H9 (cell line): Measurements from ENCODE around the gene CDH16. TPM values are rescaled to one million over a fixed set of nuclear protein-coding genes. Genes with fewer than 3 reads are reported as not detected.

Source experiments
- DNase-seq: peaks from one replicate; pipeline ENCODE4 v3.0.0-alpha.2; 2017
- H2AFZ ChIP-seq: one replicate; pipeline ENCODE4 v1.6.1; 2013; ENCODE audit warnings: mild to moderate bottlenecking, low read length, control low read depth, moderate library complexity
- H2AK5ac ChIP-seq: 2 replicates; pipeline ENCODE4 v1.6.1; 2013; ENCODE audit warnings: low read length, control low read depth, mixed read lengths; ENCODE audit not compliant: insufficient read length
- H2BK120ac ChIP-seq: one replicate; pipeline ENCODE4 v1.6.1; 2013; ENCODE audit warnings: low read depth, mild to moderate bottlenecking, low read length, control low read depth, inconsistent platforms; ENCODE audit not compliant: poor library complexity, severe bottlenecking
- H2BK12ac ChIP-seq: 2 replicates; pipeline ENCODE4 v1.6.1; 2013; ENCODE audit warnings: low read length, control low read depth, mixed read lengths, low read depth; ENCODE audit not compliant: insufficient read length
- H2BK15ac ChIP-seq: 2 replicates; pipeline ENCODE4 v1.6.1; 2013; ENCODE audit warnings: low read depth, low read length, control low read depth
- H2BK20ac ChIP-seq: one replicate; pipeline ENCODE4 v1.6.1; 2013; ENCODE audit warnings: low read depth, mild to moderate bottlenecking, low read length, control low read depth, inconsistent platforms; ENCODE audit not compliant: poor library complexity, severe bottlenecking
- H2BK5ac ChIP-seq: 2 replicates; pipeline ENCODE4 v1.6.1; 2013; ENCODE audit warnings: low read length, control low read depth, mixed read lengths; ENCODE audit not compliant: insufficient read length
- H3K14ac ChIP-seq: 2 replicates; pipeline ENCODE4 v1.6.1; 2013; ENCODE audit warnings: low read length, control low read depth; ENCODE audit not compliant: insufficient read depth
- H3K18ac ChIP-seq: 2 replicates; pipeline ENCODE4 v1.6.1; 2013; ENCODE audit warnings: low read depth, mild to moderate bottlenecking, mixed read lengths, low read length, control low read depth; ENCODE audit not compliant: insufficient read length
- H3K23ac ChIP-seq: 2 replicates; pipeline ENCODE4 v1.6.1; 2013; ENCODE audit warnings: low read length, control low read depth, mixed read lengths, low read depth; ENCODE audit not compliant: insufficient read length
- H3K23me2 ChIP-seq: 2 replicates; pipeline ENCODE4 v1.6.1; 2013; ENCODE audit warnings: low read depth, mild to moderate bottlenecking, mixed read lengths, low read length, control low read depth; ENCODE audit not compliant: insufficient read length, poor library complexity, severe bottlenecking
- H3K27ac ChIP-seq: 2 replicates; pipeline ENCODE4 v1.5.1; 2013; ENCODE audit warnings: low read length, control low read depth, mixed read lengths, low read depth; ENCODE audit not compliant: insufficient read length
- H3K27me3 ChIP-seq: 2 replicates; pipeline ENCODE4 v1.6.1; 2013; ENCODE audit warnings: low read length, control low read depth, inconsistent platforms; ENCODE audit not compliant: insufficient read depth
- H3K4ac ChIP-seq: 2 replicates; pipeline ENCODE4 v1.6.1; 2013; ENCODE audit warnings: low read depth, mild to moderate bottlenecking, control low read depth, inconsistent platforms, low read length, moderate library complexity
- H3K4me1 ChIP-seq: 2 replicates; pipeline ENCODE4 v1.6.1; 2013; ENCODE audit warnings: low read length, control low read depth, inconsistent platforms; ENCODE audit not compliant: insufficient read depth
- H3K4me2 ChIP-seq: 2 replicates; pipeline ENCODE4 v1.6.1; 2013; ENCODE audit warnings: low read length, control low read depth, mixed read lengths; ENCODE audit not compliant: insufficient read length, insufficient read depth
- H3K56ac ChIP-seq: 2 replicates; pipeline ENCODE4 v1.6.1; 2013; ENCODE audit warnings: low read depth, mild to moderate bottlenecking, mixed read lengths, low read length, control low read depth; ENCODE audit not compliant: insufficient read length
- H3K79me1 ChIP-seq: 2 replicates; pipeline ENCODE4 v1.6.1; 2013; ENCODE audit warnings: low read depth, mild to moderate bottlenecking, moderate library complexity, low read length, control low read depth, inconsistent platforms; ENCODE audit not compliant: insufficient read depth, poor library complexity, severe bottlenecking
- H3K79me2 ChIP-seq: 2 replicates; pipeline ENCODE4 v1.6.1; 2013; ENCODE audit warnings: low read length, control low read depth, inconsistent platforms; ENCODE audit not compliant: insufficient read depth
- H3K9ac ChIP-seq: 2 replicates; pipeline ENCODE4 v1.6.1; 2013; ENCODE audit warnings: low read length, control low read depth, mixed read lengths; ENCODE audit not compliant: insufficient read length; ENCODE audit errors: extremely low read depth
- H3K9me3 ChIP-seq: one replicate; pipeline ENCODE4 v1.6.1; 2013; ENCODE audit warnings: low read depth, low read length, inconsistent platforms; ENCODE audit not compliant: control insufficient read depth
- H3T11ph ChIP-seq: one replicate; pipeline ENCODE4 v1.6.1; 2013; ENCODE audit warnings: mild to moderate bottlenecking, low read length, control low read depth, inconsistent platforms
- H4K20me1 ChIP-seq: one replicate; pipeline ENCODE4 v1.6.1; 2013; ENCODE audit not compliant: control insufficient read depth, insufficient read length, insufficient read depth
- H4K5ac ChIP-seq: 2 replicates; pipeline ENCODE4 v1.6.1; 2013; ENCODE audit warnings: low read depth, mild to moderate bottlenecking, mixed read lengths, low read length, control low read depth; ENCODE audit not compliant: insufficient read length
- H4K8ac ChIP-seq: replicated peaks from 2 replicates; pipeline ENCODE4 v1.6.1; 2013; ENCODE audit warnings: low read length, control low read depth, mixed read lengths, low read depth; ENCODE audit not compliant: insufficient read length
- H4K91ac ChIP-seq: 2 replicates; pipeline ENCODE4 v1.6.1; 2013; ENCODE audit warnings: low read depth, mild to moderate bottlenecking, moderate library complexity, mixed read lengths, low read length, control low read depth; ENCODE audit not compliant: insufficient read length
- H3K27ac Mint-ChIP-seq, 3 experiments: 2 replicates in 2 of 3; 3 replicates in 1 of 3; pipeline ENCODE4 v1.8.0; 2020 to 2021; ENCODE audit warnings: mixed read lengths in 3 of 3, mild to moderate bottlenecking in 1 of 3, moderate library complexity in 1 of 3
- H3K27me3 Mint-ChIP-seq: 2 replicates; pipeline ENCODE4 v1.8.0; 2021; ENCODE audit warnings: low read depth, mild to moderate bottlenecking, moderate library complexity, mixed read lengths
- H3K36me3 Mint-ChIP-seq, 3 experiments: 2 replicates in 2 of 3; 3 replicates in 1 of 3; pipeline ENCODE4 v1.8.0; 2020 to 2021; ENCODE audit warnings: low read depth in 3 of 3, mixed read lengths in 3 of 3; ENCODE audit not compliant: insufficient read depth in 1 of 3
- H3K4me1 Mint-ChIP-seq, 2 experiments: 2 replicates each; pipeline ENCODE4 v1.8.0; 2020; ENCODE audit warnings: mixed read lengths in 2 of 2
- H3K4me3 Mint-ChIP-seq, 2 experiments: 2 replicates in 1 of 2; 3 replicates in 1 of 2; pipeline ENCODE4 v1.8.0; 2020 to 2021; ENCODE audit warnings: mild to moderate bottlenecking in 2 of 2, mixed read lengths in 2 of 2, moderate library complexity in 1 of 2
- H3K9me3 Mint-ChIP-seq, 2 experiments: 2 replicates in 1 of 2; 3 replicates in 1 of 2; pipeline ENCODE4 v1.8.0; 2020; ENCODE audit warnings: mild to moderate bottlenecking in 2 of 2, mixed read lengths in 2 of 2, moderate library complexity in 1 of 2
- WGBS: extraction: QIAGEN DNeasy Blood & Tissue Kit; methylation state at CpG from one replicate; pipeline ENCODE4 v1.1.7; 2013; ENCODE audit warnings: missing lambda C conversion rate, low lambda C conversion rate, mixed read lengths; ENCODE audit not compliant: insufficient read length; ENCODE audit errors: extremely low coverage; 5-methylcytosine and 5-hydroxymethylcytosine counted together
- total RNA-seq: library from RNA; stranded (reverse); gene quantifications from 2 replicates; pipeline ENCODE4 v1.2.1, GENCODE V29; 2021
- TF ChIP-seq, protein P1 (sequence below): fragments of 200-600 bp; sonication (generic); conservative IDR thresholded peaks from 3 replicates; pipeline ENCODE4 v1.8.0; 2021; ENCODE audit warnings: antibody characterized with exemption, mild to moderate bottlenecking

Gene CDH16
- total RNA-seq, 1 experiment from 2014 or later: not detected

DNA sequence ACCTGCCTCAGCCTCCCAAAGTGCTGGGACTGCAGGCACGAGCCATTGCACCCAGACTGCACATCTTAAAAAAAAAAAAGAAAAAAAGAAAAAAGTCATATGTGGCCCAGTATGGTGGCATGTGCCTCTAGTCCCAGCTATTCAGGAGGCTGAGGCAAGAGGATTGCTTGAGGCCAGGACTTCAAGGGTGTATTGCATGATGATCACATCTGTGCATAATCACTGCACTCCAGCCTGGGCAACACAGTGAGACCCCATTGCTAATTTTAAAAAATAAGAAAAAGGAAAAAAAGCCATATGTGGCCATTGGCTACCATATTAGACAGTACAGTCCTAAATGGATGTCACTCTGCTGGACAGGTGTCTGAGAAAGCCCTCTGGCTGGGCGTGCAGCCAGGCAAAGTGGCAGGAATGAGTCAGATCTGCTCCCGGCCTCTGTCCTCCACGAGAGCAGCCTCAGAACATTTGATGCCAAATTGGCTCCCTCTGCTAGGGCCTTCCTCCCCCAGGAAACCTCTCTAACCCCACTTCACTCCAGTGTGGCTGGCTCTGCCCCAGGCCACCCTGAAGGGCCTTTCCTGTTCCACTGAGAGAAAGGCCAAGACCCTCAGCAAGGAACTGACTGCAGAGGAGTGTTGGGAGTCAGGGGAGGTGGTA, 59.8 kb downstream of the CDH16 start:
- H2BK120ac ChIP-seq: no peak overlapping the region
- no CpG with 5 or more reads among the region's 4 CpGs for whole genome bisulfite sequencing
- H3K56ac ChIP-seq: no peak overlapping the region
- no peaks in the 10 kb centered on the region for H3K4me1 Mint-ChIP-seq
- no peaks in the 10 kb centered on the region for H3K36me3 Mint-ChIP-seq
- DNase-seq: no peak
- H2AK5ac ChIP-seq: no peak overlapping the region
- H3K27me3 ChIP-seq: no peaks in the 10 kb centered on the region
- H3K79me2 ChIP-seq: no peaks in the 10 kb centered on the region
- no peak overlapping the region for H2BK5ac ChIP-seq
- H3K4me3 Mint-ChIP-seq: no peak overlapping the region
- no peaks in the 10 kb centered on the region for H4K20me1 ChIP-seq
- H3K14ac ChIP-seq: no peak overlapping the region
- no peak overlapping the region for H3K4ac ChIP-seq
- H3K23ac ChIP-seq: no peak overlapping the region
- no peak overlapping the region for H4K5ac ChIP-seq
- H2BK12ac ChIP-seq: no peak overlapping the region
- H4K91ac ChIP-seq: no peak overlapping the region
- H3K27ac ChIP-seq: no peak overlapping the region
- H3K9me3 ChIP-seq: no peaks in the 10 kb centered on the region
- no peaks in the 10 kb centered on the region for H3K79me1 ChIP-seq
- H3K4me1 ChIP-seq: no peaks in the 10 kb centered on the region
- peaks cover 2% of the 10 kb centered on the region for H3K23me2 ChIP-seq
- no peak overlapping the region for H3K27ac Mint-ChIP-seq
- H3K9me3 Mint-ChIP-seq: no peaks in the 10 kb centered on the region
- H4K8ac ChIP-seq: no peak overlapping the region
- H3K18ac ChIP-seq: no peak overlapping the region
- H3K27me3 Mint-ChIP-seq: peaks cover 2% of the 10 kb centered on the region
- H2AFZ ChIP-seq: no peak overlapping the region
- H2BK20ac ChIP-seq: no peak overlapping the region
- H3T11ph ChIP-seq: no peak overlapping the region
- H2BK15ac ChIP-seq: no peak overlapping the region
- H3K4me2 ChIP-seq: no peak overlapping the region
- no peak overlapping the region for H3K9ac ChIP-seq
- TF ChIP-seq, protein P1, sequence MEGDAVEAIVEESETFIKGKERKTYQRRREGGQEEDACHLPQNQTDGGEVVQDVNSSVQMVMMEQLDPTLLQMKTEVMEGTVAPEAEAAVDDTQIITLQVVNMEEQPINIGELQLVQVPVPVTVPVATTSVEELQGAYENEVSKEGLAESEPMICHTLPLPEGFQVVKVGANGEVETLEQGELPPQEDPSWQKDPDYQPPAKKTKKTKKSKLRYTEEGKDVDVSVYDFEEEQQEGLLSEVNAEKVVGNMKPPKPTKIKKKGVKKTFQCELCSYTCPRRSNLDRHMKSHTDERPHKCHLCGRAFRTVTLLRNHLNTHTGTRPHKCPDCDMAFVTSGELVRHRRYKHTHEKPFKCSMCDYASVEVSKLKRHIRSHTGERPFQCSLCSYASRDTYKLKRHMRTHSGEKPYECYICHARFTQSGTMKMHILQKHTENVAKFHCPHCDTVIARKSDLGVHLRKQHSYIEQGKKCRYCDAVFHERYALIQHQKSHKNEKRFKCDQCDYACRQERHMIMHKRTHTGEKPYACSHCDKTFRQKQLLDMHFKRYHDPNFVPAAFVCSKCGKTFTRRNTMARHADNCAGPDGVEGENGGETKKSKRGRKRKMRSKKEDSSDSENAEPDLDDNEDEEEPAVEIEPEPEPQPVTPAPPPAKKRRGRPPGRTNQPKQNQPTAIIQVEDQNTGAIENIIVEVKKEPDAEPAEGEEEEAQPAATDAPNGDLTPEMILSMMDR: no peak

Other genes with a start within 250 kb of the CDH16 start
- 39.8 and 40.5 TPM in 2 replicates for gene CMTM4, start 222.1 kb downstream of the CDH16 start, total RNA-seq
- 94.2 and 100 TPM in 2 replicates for gene DYNC1LI2, start 167.3 kb downstream of the CDH16 start, total RNA-seq
- not detected in 2 replicates for gene TERB1, start 117.3 kb downstream of the CDH16 start, total RNA-seq
- gene NAE1, start 87.9 kb downstream of the CDH16 start, total RNA-seq: 131 and 144 TPM in 2 replicates
- 0.55 and 0.81 TPM in 2 replicates for gene CA7, start 74.5 kb downstream of the CDH16 start, total RNA-seq
- 22.0 and 23.1 TPM in 2 replicates for gene PDP2, start 38.4 kb downstream of the CDH16 start, total RNA-seq
- 0.44 and 0.72 TPM in 2 replicates for gene RRAD, start 6.7 kb upstream of the CDH16 start, total RNA-seq
- 83.0 and 85.7 TPM in 2 replicates for gene CIAO2B, start 15.5 kb upstream of the CDH16 start, total RNA-seq
- gene CES2, start 16.6 kb upstream of the CDH16 start, total RNA-seq: 25.8 and 28.2 TPM in 2 replicates
- 3.4 and 3.7 TPM in 2 replicates for gene CES3, start 42.4 kb upstream of the CDH16 start, total RNA-seq
- 1.8 and 1.9 TPM in 2 replicates for gene CES4A, start 69.7 kb upstream of the CDH16 start, total RNA-seq
- 76.3 and 84.3 TPM in 2 replicates for gene CBFB, start 110.3 kb upstream of the CDH16 start, total RNA-seq
- 18.2 and 18.8 TPM in 2 replicates for gene PHAF1, start 191.1 kb upstream of the CDH16 start, total RNA-seq
- 11.2 and 11.4 TPM in 2 replicates for gene B3GNT9, start 232.1 kb upstream of the CDH16 start, total RNA-seq
- 1.4 and 1.7 TPM in 2 replicates for gene TRADD, start 241.0 kb upstream of the CDH16 start, total RNA-seq
- 0.59 and 0.75 TPM in 2 replicates for gene FBXL8, start 241.1 kb upstream of the CDH16 start, total RNA-seq
- gene HSF4, start 245.9 kb upstream of the CDH16 start, total RNA-seq: 1.2 and 1.5 TPM in 2 replicates